A549 (cell line): ENCODE data around the gene NAT10. TPM values are rescaled to one million over a fixed set of nuclear protein-coding genes. Genes with fewer than 3 reads are reported as not detected.

Experiments used
- ATAC-seq, 2 experiments: fragments of 200-7000 bp in 1 of 2; fragments of >200 bp in 1 of 2; cut with Nextera tagmentation in 1 of 2; cut with Tn5 transposase in 1 of 2; 3 replicates each; pipeline versions ENCODE4 v1.8.0 to v1.9.1; 2018 to 2020; ENCODE audit warnings: mild to moderate bottlenecking in 1 of 2, moderate library complexity in 1 of 2
- CTCF ChIA-PET: fragments of 300-600 bp; sonication (Branson Sonifier 250); formaldehyde crosslinking; extraction: SDS; loops from one replicate; lab custom pipeline; 2021; ENCODE audit warnings: antibody characterized with exemption, inconsistent platforms; lab: Yijun Ruan, JAX
- POLR2A ChIA-PET: fragments of 350-600 bp; formaldehyde crosslinking; extraction: SDS; loops from one replicate; lab custom pipeline; 2021; ENCODE audit warnings: antibody characterized with exemption, inconsistent platforms; lab: Yijun Ruan, JAX
- DNase-seq, 2 experiments: peaks; one replicate each; pipeline versions ENCODE4 v3.0.0 to v3.0.0-alpha.2; 2011 to 2016; ENCODE audit warnings: low read depth in 1 of 2, low spot score in 1 of 2
- FAIRE-seq: peaks from 2 replicates; lab custom pipeline; 2011; peaks lifted over from hg19 to GRCh38; lab: Jason Lieb, UNC
- H3K27ac ChIP-seq, 2 experiments: fragments of >200 bp; sonication (Bioruptor Twin); formaldehyde crosslinking; 3 replicates each; pipeline ENCODE4 v1.5.1; 2016 to 2017
- H3K4me1 ChIP-seq: fragments of >200 bp; sonication (Bioruptor Twin); formaldehyde crosslinking; 3 replicates; pipeline ENCODE4 v1.6.1; 2016
- H3K4me2 ChIP-seq: fragments of >200 bp; sonication (Bioruptor Twin); formaldehyde crosslinking; 3 replicates; pipeline ENCODE4 v1.6.1; 2016
- H3K4me3 ChIP-seq: fragments of >200 bp; sonication (Bioruptor Twin); formaldehyde crosslinking; 3 replicates; pipeline ENCODE4 v1.5.1; 2016
- H3K9me3 ChIP-seq: fragments of >200 bp; sonication (Bioruptor Twin); formaldehyde crosslinking; 3 replicates; pipeline ENCODE4 v1.6.1; 2016
- CHD2 ChIP-seq: fragments of 150-350 bp; IDR thresholded peaks from 2 replicates; pipeline ENCODE4 v1.6.1; 2014; ENCODE audit warnings: low read length; ENCODE audit not compliant: partially characterized antibody
- EHMT2 ChIP-seq: fragments of 200-600 bp; sonication (generic); IDR thresholded peaks from 2 replicates; pipeline ENCODE4 v1.6.1; 2016; ENCODE audit warnings: antibody characterized with exemption, low read depth, mild to moderate bottlenecking, moderate library complexity
- ESRRA ChIP-seq: fragments of 150-350 bp; IDR thresholded peaks from 2 replicates; pipeline ENCODE4 v1.6.1; 2014; ENCODE audit warnings: mild to moderate bottlenecking, low read length, borderline replicate concordance
- FOSB ChIP-seq: fragments of 250-450 bp; sonication (Bioruptor Pico); IDR thresholded peaks from 2 replicates; pipeline ENCODE4 v1.5.0; 2020; ENCODE audit warnings: mild to moderate bottlenecking, moderate library complexity
- FOXS1 ChIP-seq: fragments of 250-450 bp; sonication (Bioruptor Pico); IDR thresholded peaks from 2 replicates; pipeline ENCODE4 v1.5.0; 2020; ENCODE audit warnings: mild to moderate bottlenecking, moderate library complexity
- HDAC2 ChIP-seq: fragments of 200-600 bp; sonication (generic); IDR thresholded peaks from 2 replicates; pipeline ENCODE4 v1.6.1; 2016
- HES2 ChIP-seq: fragments of >200 bp; sonication (Bioruptor Twin); formaldehyde crosslinking; IDR thresholded peaks from 2 replicates; pipeline ENCODE4 v1.6.1; 2016
- HEYL ChIP-seq: fragments of 250-450 bp; sonication (Bioruptor Pico); IDR thresholded peaks from 2 replicates; pipeline ENCODE4 v1.8.0; 2021; ENCODE audit warnings: mild to moderate bottlenecking, moderate library complexity
- HOXB13 ChIP-seq: fragments of 250-450 bp; sonication (Bioruptor Pico); IDR thresholded peaks from 2 replicates; pipeline ENCODE4 v1.5.0; 2020; ENCODE audit warnings: low read depth, mild to moderate bottlenecking, moderate library complexity
- JUN ChIP-seq, 2 experiments: fragments of >200 bp; sonication (Bioruptor Twin); formaldehyde crosslinking; IDR thresholded peaks; 2 replicates in 1 of 2; 3 replicates in 1 of 2; pipeline ENCODE4 v1.6.1; 2016 to 2017
- JUNB ChIP-seq: fragments of >200 bp; sonication (Bioruptor Twin); formaldehyde crosslinking; IDR thresholded peaks from 2 replicates; pipeline ENCODE4 v1.6.1; 2016
- KDM1A ChIP-seq: fragments of 200-600 bp; sonication (generic); IDR thresholded peaks from 2 replicates; pipeline ENCODE4 v1.6.1; 2016; ENCODE audit warnings: low read depth, mild to moderate bottlenecking
- MAFK ChIP-seq: fragments of 450-650 bp; IDR thresholded peaks from 2 replicates; pipeline ENCODE4 v1.6.1; 2014; ENCODE audit not compliant: partially characterized antibody
- MAX ChIP-seq: IDR thresholded peaks from 2 replicates; pipeline ENCODE4 v1.6.1; 2012
- MAZ ChIP-seq: fragments of 150-350 bp; IDR thresholded peaks from 2 replicates; pipeline ENCODE4 v1.6.1; 2014; ENCODE audit warnings: antibody characterized with exemption, low read depth, low read length, borderline replicate concordance
- NPAS2 ChIP-seq: fragments of 250-450 bp; sonication (Bioruptor Pico); IDR thresholded peaks from 2 replicates; pipeline ENCODE4 v1.8.0; 2022; ENCODE audit warnings: mild to moderate bottlenecking, moderate library complexity, borderline replicate concordance
- RARB ChIP-seq: fragments of 250-450 bp; sonication (Bioruptor Pico); IDR thresholded peaks from 2 replicates; pipeline ENCODE4 v1.8.0; 2021; ENCODE audit warnings: mild to moderate bottlenecking, moderate library complexity
- RNF2 ChIP-seq: fragments of 200-600 bp; sonication (generic); IDR thresholded peaks from 2 replicates; pipeline ENCODE4 v1.6.1; 2016; ENCODE audit warnings: low read depth, mild to moderate bottlenecking, antibody characterized with exemption, moderate library complexity, borderline replicate concordance
- SMC3 ChIP-seq: fragments of >200 bp; sonication (Bioruptor Twin); formaldehyde crosslinking; IDR thresholded peaks from 3 replicates; pipeline ENCODE4 v1.6.1; 2018; ENCODE audit warnings: inconsistent platforms
- ZC3H11A ChIP-seq: fragments of 450-650 bp; IDR thresholded peaks from 2 replicates; pipeline ENCODE4 v1.6.1; 2014; ENCODE audit warnings: antibody characterized with exemption, mild to moderate bottlenecking
- ZFP36 ChIP-seq: fragments of 450-650 bp; IDR thresholded peaks from 2 replicates; pipeline ENCODE4 v1.6.1; 2014; ENCODE audit warnings: borderline replicate concordance; ENCODE audit not compliant: partially characterized antibody
- ZNF302 ChIP-seq: fragments of 250-450 bp; sonication (Bioruptor Pico); IDR thresholded peaks from 2 replicates; pipeline ENCODE4 v1.9.0; 2021; ENCODE audit warnings: inconsistent platforms, mild to moderate bottlenecking, moderate library complexity
- WGBS: methylation state at CpG from one replicate; pipeline ENCODE4 v1.1.6; 2017; ENCODE audit errors: missing lambda C conversion rate; 5-methylcytosine and 5-hydroxymethylcytosine counted together
- polyA plus RNA-seq, 4 experiments: library from polyadenylated mRNA; depleted of rRNA in 3 of 4; stranded (reverse); fragments of >200 nt; fragmentation: RNase III in 1 of 4; extraction: RNeasy Plus Mini Kit Qiagen cat#74134 plus additional on column Dnase treatment in 1 of 4; gene quantifications; 2 replicates in 3 of 4; 3 replicates in 1 of 4; pipeline ENCODE4 v1.2.3, GENCODE V29; 2011 to 2017
- TF ChIP-seq, protein P1 (sequence below): fragments of >200 bp; sonication (Bioruptor Twin); formaldehyde crosslinking; IDR thresholded peaks from 3 replicates; pipeline ENCODE4 v1.5.1; 2016
- TF ChIP-seq, protein P2 (sequence below): IDR thresholded peaks from 2 replicates; pipeline ENCODE4 v1.6.1; 2012; ENCODE audit warnings: low read depth, borderline replicate concordance

Gene NAT10
- polyA plus RNA-seq, 2 of the 4 experiments (the other 2 are of a cell fraction) = 38.6 to 59.3 TPM

DNA sequence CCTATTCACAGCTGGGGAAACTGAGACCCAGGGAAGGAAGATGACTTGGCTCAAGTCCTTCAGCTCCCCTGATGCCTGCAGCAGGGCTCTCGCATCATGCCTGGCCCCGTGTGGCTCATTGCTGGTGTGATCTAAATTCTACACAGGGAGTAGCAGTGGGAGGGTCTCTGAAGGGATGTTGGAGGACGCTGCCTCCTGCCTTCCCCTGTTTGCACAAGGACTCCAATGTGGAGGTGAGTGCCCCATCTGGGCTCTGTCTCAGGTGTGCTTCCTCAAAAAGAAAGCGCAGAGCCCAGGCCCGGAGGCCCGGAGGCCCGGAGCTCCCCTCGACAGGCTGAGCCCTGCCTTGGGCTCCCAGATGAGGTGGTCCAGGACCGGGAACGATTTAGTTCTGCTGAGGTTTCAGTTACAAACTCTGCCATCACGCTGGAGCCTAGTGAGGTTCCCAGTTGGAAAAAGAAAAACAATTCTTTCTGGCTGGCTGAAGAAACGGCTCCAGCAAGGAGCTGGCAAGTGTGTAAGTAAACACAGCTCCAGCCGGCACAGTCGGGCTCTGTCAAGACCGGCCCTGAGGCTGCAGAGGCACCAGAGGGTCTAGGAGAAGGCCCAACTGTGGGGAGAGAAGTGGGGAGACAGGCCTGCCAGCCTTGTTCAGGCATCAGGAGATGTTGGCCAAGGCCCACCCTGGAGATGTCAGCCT lies 49.8 kb downstream of the NAT10 start:
- no peak overlapping the region for H3K4me3 ChIP-seq
- WGBS = 91% methylated on average over 15 of the region's 15 CpGs
- no peaks in the 10 kb centered on the region for H3K9me3 ChIP-seq
- TF ChIP-seq SMC3 = no peak
- no peak for TF ChIP-seq NPAS2 (CRISPR knock-in tag)
- no peak overlapping the region for H3K27ac ChIP-seq
- ATAC-seq (peak in 1 of 2 experiments; percentile 1; a peak in 2 of 6 replicates), DNase-seq (no peak), FAIRE-seq (no peak)
- ChIA-PET CTCF (interaction anchor here (0.9 to 4.7 kb wide), 5 partner anchors 14 to 203 kb away, joined by 3 to 18 read pairs (median 4); partner anchors contain the start of gene ABTB2), POLR2A (interaction anchor here (1.4 kb wide), 1 partner anchor 337 kb away, joined by 3 read pairs; no protein-coding TSS in a partner anchor)
- no peaks in the 10 kb centered on the region for H3K4me1 ChIP-seq
- H3K4me2 ChIP-seq = no peak overlapping the region

GRCh38 chr11:34155757-34156062 lies 50.3 kb downstream of the NAT10 start:
- DNase-seq (no peak), FAIRE-seq (no peak), ATAC-seq (peak; percentile 6 to 26; a peak in 4 of 6 replicates)
- H3K4me2 ChIP-seq = no peak overlapping the region
- CTCF ChIA-PET = interaction anchor here (0.9 to 4.7 kb wide), 4 partner anchors 19 to 202 kb away, joined by 3 to 18 read pairs (median 10); partner anchors contain the start of gene ABTB2
- no peaks in the 10 kb centered on the region for H3K4me1 ChIP-seq
- POLR2A ChIA-PET = interaction anchor here (1.4 kb wide), 1 partner anchor 337 kb away, joined by 3 read pairs; no protein-coding TSS in a partner anchor
- no peak overlapping the region for H3K4me3 ChIP-seq
- 80% methylated on average over 1 of the region's 2 CpGs for WGBS
- no peak overlapping the region for H3K27ac ChIP-seq
- no peak for TF ChIP-seq JUN (IDR thresholded peaks at IDR 0.05)
- TF ChIP-seq CHD2 = no peak
- TF ChIP-seq FOSB (CRISPR knock-in tag) = no peak
- TF ChIP-seq EHMT2 = no peak
- no peak for TF ChIP-seq HEYL (CRISPR knock-in tag)
- TF ChIP-seq MAZ = no peak
- TF ChIP-seq, protein P1, sequence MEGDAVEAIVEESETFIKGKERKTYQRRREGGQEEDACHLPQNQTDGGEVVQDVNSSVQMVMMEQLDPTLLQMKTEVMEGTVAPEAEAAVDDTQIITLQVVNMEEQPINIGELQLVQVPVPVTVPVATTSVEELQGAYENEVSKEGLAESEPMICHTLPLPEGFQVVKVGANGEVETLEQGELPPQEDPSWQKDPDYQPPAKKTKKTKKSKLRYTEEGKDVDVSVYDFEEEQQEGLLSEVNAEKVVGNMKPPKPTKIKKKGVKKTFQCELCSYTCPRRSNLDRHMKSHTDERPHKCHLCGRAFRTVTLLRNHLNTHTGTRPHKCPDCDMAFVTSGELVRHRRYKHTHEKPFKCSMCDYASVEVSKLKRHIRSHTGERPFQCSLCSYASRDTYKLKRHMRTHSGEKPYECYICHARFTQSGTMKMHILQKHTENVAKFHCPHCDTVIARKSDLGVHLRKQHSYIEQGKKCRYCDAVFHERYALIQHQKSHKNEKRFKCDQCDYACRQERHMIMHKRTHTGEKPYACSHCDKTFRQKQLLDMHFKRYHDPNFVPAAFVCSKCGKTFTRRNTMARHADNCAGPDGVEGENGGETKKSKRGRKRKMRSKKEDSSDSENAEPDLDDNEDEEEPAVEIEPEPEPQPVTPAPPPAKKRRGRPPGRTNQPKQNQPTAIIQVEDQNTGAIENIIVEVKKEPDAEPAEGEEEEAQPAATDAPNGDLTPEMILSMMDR = no peak
- no peak for TF ChIP-seq RARB (CRISPR knock-in tag)
- no peak for TF ChIP-seq JUNB
- TF ChIP-seq, protein P2, sequence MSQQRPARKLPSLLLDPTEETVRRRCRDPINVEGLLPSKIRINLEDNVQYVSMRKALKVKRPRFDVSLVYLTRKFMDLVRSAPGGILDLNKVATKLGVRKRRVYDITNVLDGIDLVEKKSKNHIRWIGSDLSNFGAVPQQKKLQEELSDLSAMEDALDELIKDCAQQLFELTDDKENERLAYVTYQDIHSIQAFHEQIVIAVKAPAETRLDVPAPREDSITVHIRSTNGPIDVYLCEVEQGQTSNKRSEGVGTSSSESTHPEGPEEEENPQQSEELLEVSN = no peak
- no peaks in the 10 kb centered on the region for H3K9me3 ChIP-seq

DNA sequence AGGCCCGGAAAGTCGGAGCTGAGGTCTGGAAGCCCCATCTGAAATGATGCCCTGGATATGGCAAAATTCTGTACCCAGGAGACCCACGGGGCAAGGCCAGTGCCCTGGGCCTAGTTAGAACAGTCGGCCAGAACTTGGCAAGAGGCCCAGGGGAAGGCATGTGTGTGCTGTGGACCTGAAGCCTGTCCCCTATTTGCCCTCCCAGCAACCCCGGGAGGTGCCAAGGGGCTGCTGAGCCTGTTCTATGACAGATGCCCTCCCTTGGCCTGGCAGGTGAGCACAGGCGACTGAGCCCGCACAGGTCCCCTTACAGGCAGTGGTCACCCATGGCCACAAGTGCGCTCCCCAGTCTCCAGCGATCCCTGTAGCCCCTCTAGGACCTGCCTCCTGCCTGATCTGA lies 51.7 kb downstream of the NAT10 start:
- ChIA-PET CTCF (interaction anchor here (0.9 to 3.1 kb wide), 2 partner anchors 17 to 335 kb away, joined by 4 to 18 read pairs; no protein-coding TSS in a partner anchor), POLR2A (no interaction called here)
- no peak for ATAC-seq
- Histone ChIP-seq H3K4me1 (no peaks in the 10 kb centered on the region), H3K4me3 (no peak overlapping the region), H3K4me2 (no peak overlapping the region), H3K9me3 (no peaks in the 10 kb centered on the region), H3K27ac (no peak overlapping the region)
- TF ChIP-seq MAX (no peak), FOSB (CRISPR knock-in tag) (no peak), HOXB13 (no peak), RNF2 (no peak), HDAC2 (no peak), ZNF302 (CRISPR knock-in tag) (no peak), JUN (IDR thresholded peaks at IDR 0.05) (no peak), ZC3H11A (no peak), HES2 (no peak), ZFP36 (no peak), MAFK (no peak), KDM1A (no peak), ESRRA (no peak), FOXS1 (CRISPR knock-in tag) (no peak)
- DNase-seq = no peak
- FAIRE-seq = no peak
- WGBS = 91% methylated on average over 7 of the region's 9 CpGs
